Lung (tissue), 12 donors: ENCODE results near the gene CCDC68. TPM values are rescaled to one million over a fixed set of nuclear protein-coding genes. Genes with fewer than 3 reads are reported as not detected.

Source experiments
- ATAC-seq: fragments of 200-7000 bp; cut with Tn5 transposase; one replicate; pipeline ENCODE4 v1.9.1; 2020; ENCODE audit warnings: moderate number of reproducible peaks; ENCODE audit not compliant: insufficient read depth, low FRiP score
- DNase-seq, 3 donors: peaks; one replicate each; pipeline ENCODE4 v3.0.0-alpha.2; 2013 to 2017
- H3K27ac ChIP-seq, 2 donors: one replicate each; pipeline ENCODE4 v1.5.1; 2013; ENCODE audit warnings: mild to moderate bottlenecking in 2 of 2, moderate library complexity in 2 of 2, control low read depth in 1 of 2, inconsistent platforms in 1 of 2, low read depth in 1 of 2, low read length in 1 of 2
- H3K27me3 ChIP-seq, 3 donors: one replicate each; pipeline ENCODE4 v1.5.1; 2013; ENCODE audit warnings: low read length in 2 of 3; ENCODE audit not compliant: control insufficient read depth in 3 of 3, insufficient read depth in 3 of 3
- H3K36me3 ChIP-seq, 4 donors: one replicate each; pipeline ENCODE4 v1.5.1; 2013; ENCODE audit warnings: low read length in 4 of 4, mild to moderate bottlenecking in 1 of 4, moderate library complexity in 1 of 4; ENCODE audit not compliant: control insufficient read depth in 4 of 4, insufficient read depth in 4 of 4
- H3K4me1 ChIP-seq, 5 donors: one replicate each; pipeline ENCODE4 v1.5.1; 2013; ENCODE audit warnings: low read length in 5 of 5, mild to moderate bottlenecking in 2 of 5, moderate library complexity in 1 of 5; ENCODE audit not compliant: control insufficient read depth in 5 of 5, insufficient read depth in 5 of 5
- H3K4me3 ChIP-seq: one replicate; pipeline ENCODE4 v1.5.1; 2013; ENCODE audit warnings: mild to moderate bottlenecking, control low read depth, moderate library complexity
- H3K9ac ChIP-seq, 2 donors: one replicate each; pipeline ENCODE4 v1.5.1; 2013; ENCODE audit warnings: low read length in 2 of 2, control low read depth in 1 of 2; ENCODE audit not compliant: insufficient read depth in 1 of 2
- H3K9me3 ChIP-seq, 4 donors: one replicate each; pipeline ENCODE4 v1.5.1; 2013; ENCODE audit warnings: low read length in 3 of 4, mild to moderate bottlenecking in 1 of 4, moderate library complexity in 1 of 4; ENCODE audit not compliant: control insufficient read depth in 4 of 4, insufficient read depth in 3 of 4
- CTCF ChIP-seq: IDR thresholded peaks from 2 replicates; pipeline ENCODE4 v1.5.1; 2012; ENCODE audit warnings: mild to moderate bottlenecking; ENCODE audit errors: control extremely low read depth, extremely low read depth
- WGBS, 2 donors: extraction: QIAGEN DNeasy Blood & Tissue Kit; methylation state at CpG; one replicate each; pipeline ENCODE4 v1.1.7; 2013; 5-methylcytosine and 5-hydroxymethylcytosine counted together
- polyA plus RNA-seq, 2 donors: library from polyadenylated mRNA; stranded (reverse); fragments of 200-250 nt; gene quantifications; one replicate each; pipeline ENCODE4 v1.2.1, GENCODE V29; 2013
- total RNA-seq, 2 donors: library from RNA; depleted of rRNA in 1 of 2; stranded (reverse); fragments of >200 nt in 1 of 2; gene quantifications; one replicate each; pipeline ENCODE4 v1.2.1, GENCODE V29; 2014 to 2021
- donor health status: control.
- donor health status: control.
- donor health status: Bipolar disorder and iron deficiency.
- donor health status: healthy.
- donor health status: DM: yes; HTN: yes; CAD: no.

CCDC68 gene
- total and polyA plus RNA-seq, 4 donors, result 6.7 to 90.4 (median 10.1) TPM

GRCh38 chr18:54899500-54899899 lies 59.8 kb downstream of the CCDC68 start:
- H3K27me3 ChIP-seq, result no peaks in the 10 kb centered on the region
- H3K9ac ChIP-seq, result no peak overlapping the region
- H3K9me3 ChIP-seq, result no peaks in the 10 kb centered on the region
- no peak for TF ChIP-seq CTCF
- ATAC-seq, result no peak
- H3K4me3 ChIP-seq, result no peak overlapping the region
- H3K4me1 ChIP-seq, result no peaks in the 10 kb centered on the region
- DNase-seq, result no peak
- peaks cover 0 to 7% (median 2%) of the 10 kb centered on the region in 4 donors for H3K36me3 ChIP-seq
- no peak overlapping the region for H3K27ac ChIP-seq

- Histone ChIP-seq H3K27me3 (no peaks in the 10 kb centered on the region), H3K4me3 (no peak overlapping the region), H3K9ac (no peak overlapping the region), H3K36me3 (no peaks in the 10 kb centered on the region), H3K27ac (no peak overlapping the region), H3K9me3 (peaks cover 0 to 2% (median 0%) of the 10 kb centered on the region in 4 donors), H3K4me1 (no peaks in the 10 kb centered on the region)
- no peak for DNase-seq
- no peak for ATAC-seq
- 55 to 74% methylated on average over 2 of the region's 2 CpGs for WGBS, 2 donors
- TF ChIP-seq CTCF, result no peak
Measured at GRCh38 chr18:54888933-54889332, 70.3 kb downstream of the CCDC68 start.

GRCh38 chr18:54888378-54888777 lies 70.9 kb downstream of the CCDC68 start:
- DNase-seq (no peak), ATAC-seq (no peak)
- H3K27me3 ChIP-seq, result no peaks in the 10 kb centered on the region
- H3K27ac ChIP-seq, result no peak overlapping the region
- no peak overlapping the region for H3K4me3 ChIP-seq
- no peaks in the 10 kb centered on the region for H3K4me1 ChIP-seq
- peaks cover 0 to 2% (median 0%) of the 10 kb centered on the region in 4 donors for H3K9me3 ChIP-seq
- H3K9ac ChIP-seq, result no peak overlapping the region
- 89 to 94% methylated on average over 2 of the region's 2 CpGs for WGBS, 2 donors
- no peak for TF ChIP-seq CTCF
- H3K36me3 ChIP-seq, result no peaks in the 10 kb centered on the region
